GM13976 (cell line): ENCODE data around the gene CHMP2A.
"Not testable (repeated sequence)": the region's sequence is repeated elsewhere in the genome, so short reads cannot be mapped to it uniquely, and the experiment has no call there.

Experiments
- DNase-seq: peaks from one replicate; pipeline ENCODE4 v3.0.0; 2012; ENCODE audit warnings: low spot score
- CTCF ChIP-seq: IDR thresholded peaks from 2 replicates; pipeline ENCODE4 v1.5.1; 2012; ENCODE audit warnings: borderline replicate concordance, mild to moderate bottlenecking; ENCODE audit not compliant: insufficient read depth; ENCODE audit errors: extremely low read depth, missing control alignments, control extremely low read depth
- in situ Hi-C: fragments of 300-500 bp; cut with MboI; formaldehyde crosslinking; loops from one replicate; pipeline ENCODE4 v1.12.0; 2022; ENCODE audit warnings: low sequenced_read_pairs, mixed read lengths, inconsistent platforms; ENCODE audit not compliant: unreplicated experiment

CHMP2A gene

GRCh38 chr19:58511353-58512208, 43.3 kb downstream of the CHMP2A start, which contains the start of gene SLC27A5:
TSS of gene SLC27A5 (minus strand) at chr19:58511992. CDS start at chr19:58511955, 37 bp downstream.
- TF ChIP-seq CTCF: no peak
- no peak for DNase-seq
- in situ Hi-C loops: no loop called here

GRCh38 chr19:58510084-58510862, 44.6 kb downstream of the CHMP2A start:
- no peak for DNase-seq
- no peak for TF ChIP-seq CTCF
- in situ Hi-C loops: no loop called here

GRCh38 chr19:58509731-58510083, 45.2 kb downstream of the CHMP2A start:
- TF ChIP-seq CTCF: no peak
- DNase-seq: no peak

GRCh38 chr19:58507602-58508223, 47.2 kb downstream of the CHMP2A start:
- DNase-seq: not testable (repeated sequence)

More at GRCh38 chr19:58509731-58510083, 45.2 kb downstream of the CHMP2A start:
- in situ Hi-C loops: no loop called here

More at GRCh38 chr19:58507602-58508223, 47.2 kb downstream of the CHMP2A start:
- in situ Hi-C loops: not testable (repeated sequence)
